ENCODE measurements around the gene IRF7. TPM values are rescaled to one million over a fixed set of nuclear protein-coding genes. Genes with fewer than 3 reads are reported as not detected.

The IRF7 gene
- total RNA-seq, 2 experiments from 2014 or later = 83.2 to 92.7 TPM

DNA sequence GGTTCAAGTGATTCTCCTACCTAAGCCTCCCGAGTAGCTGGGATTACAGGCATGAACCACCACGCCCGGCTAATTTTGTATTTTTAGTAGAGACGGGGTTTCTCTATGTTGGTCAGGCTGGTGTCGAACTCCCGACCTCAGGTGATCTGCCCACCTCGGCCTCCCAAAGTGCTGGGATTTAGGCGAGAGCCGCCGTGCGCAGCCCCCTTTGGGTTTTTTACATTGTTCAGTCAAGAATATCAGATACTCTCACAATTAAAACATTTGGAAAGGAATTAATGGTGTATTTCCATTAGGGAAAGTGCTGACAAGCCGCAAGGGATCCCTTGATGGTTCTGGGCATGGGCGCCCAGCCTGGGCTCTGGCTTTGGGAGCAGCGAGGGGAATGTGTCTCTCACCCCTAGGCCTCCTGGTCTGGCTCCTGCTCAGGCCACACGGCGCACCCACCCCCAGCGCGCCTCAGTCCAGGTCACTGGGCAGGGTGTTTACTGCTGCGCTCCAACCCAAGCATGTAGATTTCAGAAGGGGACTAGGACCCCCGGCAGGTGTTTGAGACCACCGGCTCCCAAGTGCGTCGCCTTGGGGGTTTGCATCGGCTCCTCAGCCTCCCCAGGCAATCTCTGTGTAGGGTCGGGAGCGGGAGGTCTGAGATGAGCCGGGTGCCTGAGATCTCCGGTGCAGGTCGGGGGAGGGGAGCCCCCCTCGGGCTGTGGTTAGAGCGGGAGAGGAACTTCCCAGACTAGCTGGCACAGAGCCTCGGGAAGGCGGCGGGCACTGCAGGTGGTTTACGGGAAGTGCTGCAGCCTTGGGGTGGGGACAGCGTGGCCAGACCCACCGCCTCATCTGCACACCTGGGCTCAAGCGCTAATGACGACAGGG lies 809 bp upstream of the IRF7 start:
- H3K27ac Mint-ChIP-seq = peak overlapping the region; percentile 93
- CTCF ChIA-PET = no interaction called here
- H3K27me3 Mint-ChIP-seq (ENCODE audit: low read depth) = no peaks in the 10 kb centered on the region
- peaks cover 15% of the 10 kb centered on the region for H3K36me3 Mint-ChIP-seq (ENCODE audit: low read depth)
- H3K9me3 Mint-ChIP-seq = no peaks in the 10 kb centered on the region
- peaks cover 15% of the 10 kb centered on the region for H3K4me1 Mint-ChIP-seq (ENCODE audit: low read depth)
- intact Hi-C loops (cut with micrococcal nuclease) = loop anchor here (1.0 kb wide), 1 partner anchor 79 kb away; the partner anchor contains the start of genes DEAF1 and TMEM80
- H3K4me3 Mint-ChIP-seq = peak overlapping the region; percentile 89
- DNase-seq = no peak

DNA sequence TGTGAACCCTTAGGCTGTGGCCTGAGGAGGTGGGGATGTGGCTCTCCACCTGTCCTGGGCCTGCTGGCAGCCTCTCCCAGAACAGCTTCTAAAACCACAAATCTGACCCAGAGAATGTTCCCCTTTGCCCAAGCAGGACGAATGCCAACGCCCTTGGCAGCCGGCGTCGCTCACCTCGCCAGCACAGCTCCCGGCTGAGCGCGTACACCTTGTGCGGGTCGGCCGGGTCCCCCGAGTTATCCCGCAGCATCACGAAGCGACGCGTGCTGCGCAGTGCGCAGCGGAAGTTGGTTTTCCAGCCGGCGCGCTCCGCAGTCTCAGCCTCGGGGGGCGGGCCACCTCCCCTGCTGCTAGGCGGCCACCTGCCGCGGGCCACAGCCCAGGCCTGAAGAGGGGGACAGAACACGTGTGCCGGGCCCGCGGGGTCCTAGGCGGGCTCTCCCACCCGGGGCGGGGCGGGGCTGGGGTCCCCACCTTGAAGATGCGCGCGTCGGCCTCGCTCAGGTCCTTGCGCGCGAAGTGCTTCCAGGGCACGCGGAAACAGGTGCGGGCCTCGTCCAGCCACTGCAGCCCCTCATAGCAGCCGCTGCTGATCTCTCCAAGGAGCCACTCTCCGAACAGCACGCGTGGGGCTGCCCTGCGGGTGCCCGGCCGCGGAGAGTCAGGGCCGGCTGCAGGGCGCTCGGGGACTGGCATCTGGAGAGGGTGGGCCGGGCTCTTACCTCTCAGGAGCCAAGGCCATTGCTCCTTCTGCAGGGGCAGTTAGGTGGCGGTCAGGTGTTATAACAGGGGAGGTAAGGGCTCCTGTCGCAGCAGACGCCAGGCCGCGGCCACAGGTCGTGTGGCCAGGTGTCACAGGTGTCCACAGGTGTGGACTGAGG lies 887 bp downstream of the IRF7 start:
- DNase-seq = no peak
- Mint-ChIP-seq H3K27me3 (ENCODE audit: low read depth) (no peaks in the 10 kb centered on the region), H3K4me3 (peak overlapping the region; percentile 89), H3K27ac (peak overlapping the region; percentile 93), H3K9me3 (no peaks in the 10 kb centered on the region), H3K36me3 (ENCODE audit: low read depth) (peaks cover 19% of the 10 kb centered on the region), H3K4me1 (ENCODE audit: low read depth) (peaks cover 15% of the 10 kb centered on the region)
- intact Hi-C loops (cut with micrococcal nuclease) = loop anchor here (2.0 kb wide), 1 partner anchor 38 kb away; the partner anchor contains the start of gene PHRF1
- CTCF ChIA-PET = interaction anchor here (0.8 kb wide), 1 partner anchor 108 kb away, joined by 4 read pairs; no protein-coding TSS in a partner anchor

DNA sequence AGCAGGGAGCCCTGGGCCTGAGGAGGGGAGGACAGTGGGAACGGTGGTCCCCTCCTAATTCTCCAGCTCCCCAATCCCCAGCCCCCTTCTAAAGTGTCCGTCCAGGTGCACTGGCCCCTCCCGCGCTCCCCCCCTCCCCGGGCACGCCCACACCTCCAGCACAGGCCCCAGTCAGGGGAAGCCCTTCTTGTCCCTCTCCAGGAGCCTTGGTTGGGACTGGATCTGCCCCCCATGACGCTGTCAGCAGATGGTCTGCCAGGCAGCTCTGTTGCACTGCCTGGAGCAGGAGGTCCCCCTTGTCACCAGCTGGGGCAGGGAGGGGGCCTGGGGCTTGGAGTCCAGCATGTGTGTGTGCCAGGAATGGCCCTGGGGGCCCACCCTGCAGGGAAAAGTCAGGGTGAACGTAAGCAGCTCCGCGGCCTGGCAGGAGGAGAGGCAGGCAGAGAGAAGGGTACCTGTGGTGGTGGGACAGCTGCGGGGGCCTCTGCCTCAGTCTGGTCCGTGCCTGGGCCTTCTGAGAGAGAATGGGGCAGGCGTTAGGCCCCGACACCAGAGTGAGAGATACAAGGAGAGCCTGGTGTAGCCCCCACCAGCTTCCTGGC lies 1.6 kb downstream of the IRF7 start:
- peaks cover 15% of the 10 kb centered on the region for H3K4me1 Mint-ChIP-seq (ENCODE audit: low read depth)
- H3K27ac Mint-ChIP-seq = peak overlapping the region; percentile 82

GRCh38 chr11:613369-613968 lies 2.3 kb downstream of the IRF7 start:
- Mint-ChIP-seq H3K27ac (peak overlapping the region; percentile 69), H3K4me1 (ENCODE audit: low read depth) (peaks cover 15% of the 10 kb centered on the region), H3K9me3 (no peaks in the 10 kb centered on the region), H3K4me3 (peak overlapping the region; percentile 89), H3K27me3 (ENCODE audit: low read depth) (no peaks in the 10 kb centered on the region), H3K36me3 (ENCODE audit: low read depth) (peaks cover 20% of the 10 kb centered on the region)
- intact Hi-C loops (cut with micrococcal nuclease) = loop anchor here (2.0 kb wide), 2 partner anchors 53 to 77 kb away; partner anchors contain the start of genes LMNTD2, LRRC56 and RASSF7
- DNase-seq = peak; percentile 94
- CTCF ChIA-PET = interaction anchor here (1.4 kb wide), 1 partner anchor 109 kb away, joined by 4 read pairs; no protein-coding TSS in a partner anchor

More for the DNA sequence above, 1.6 kb downstream of the IRF7 start:
- H3K4me3 Mint-ChIP-seq = peak overlapping the region; percentile 89
- intact Hi-C loops (cut with micrococcal nuclease) = loop anchor here (2.0 kb wide), 1 partner anchor 37 kb away; the partner anchor contains the start of gene PHRF1
- peaks cover 19% of the 10 kb centered on the region for H3K36me3 Mint-ChIP-seq (ENCODE audit: low read depth)
- no peaks in the 10 kb centered on the region for H3K27me3 Mint-ChIP-seq (ENCODE audit: low read depth)
- DNase-seq = peak; percentile 21
- CTCF ChIA-PET = interaction anchor here (0.8 kb wide), 1 partner anchor 108 kb away, joined by 4 read pairs; no protein-coding TSS in a partner anchor
- no peaks in the 10 kb centered on the region for H3K9me3 Mint-ChIP-seq

- Mint-ChIP-seq H3K4me3 (no peak overlapping the region), H3K27me3 (ENCODE audit: low read depth) (no peaks in the 10 kb centered on the region), H3K27ac (peak overlapping the region; percentile 41), H3K4me1 (ENCODE audit: low read depth) (peaks cover 15% of the 10 kb centered on the region), H3K9me3 (no peaks in the 10 kb centered on the region), H3K36me3 (ENCODE audit: low read depth) (peaks cover 22% of the 10 kb centered on the region)
- intact Hi-C loops (cut with micrococcal nuclease) = loop anchor here (1.0 to 2.0 kb wide), 3 partner anchors 25 to 76 kb away; partner anchors contain the start of genes LMNTD2, LRRC56 and RASSF7
- CTCF ChIA-PET = interaction anchor here (1.4 kb wide), 1 partner anchor 110 kb away, joined by 4 read pairs; no protein-coding TSS in a partner anchor
- DNase-seq = no peak
These were observed 2.8 kb downstream of the IRF7 start for GRCh38 chr11:612961-613300.

GRCh38 chr11:612201-612960 lies 3.4 kb downstream of the IRF7 start:
- no peak for DNase-seq
- no peaks in the 10 kb centered on the region for H3K27me3 Mint-ChIP-seq (ENCODE audit: low read depth)
- H3K4me1 Mint-ChIP-seq (ENCODE audit: low read depth) = peaks cover 15% of the 10 kb centered on the region
- CTCF ChIA-PET = interaction anchor here (0.5 to 1.4 kb wide), 2 partner anchors 61 to 111 kb away, joined by 4 read pairs; no protein-coding TSS in a partner anchor
- peak overlapping the region; percentile 65 for H3K27ac Mint-ChIP-seq
- intact Hi-C loops (cut with micrococcal nuclease) = loop anchor here (1.0 to 2.0 kb wide), 3 partner anchors 24 to 76 kb away; partner anchors contain the start of genes LMNTD2, LRRC56 and RASSF7
- H3K36me3 Mint-ChIP-seq (ENCODE audit: low read depth) = peaks cover 23% of the 10 kb centered on the region
- no peaks in the 10 kb centered on the region for H3K9me3 Mint-ChIP-seq
- no peak overlapping the region for H3K4me3 Mint-ChIP-seq

GRCh38 chr11:611001-611996 lies 4.5 kb downstream of the IRF7 start:
- Mint-ChIP-seq H3K27ac (peak overlapping the region; percentile 41), H3K4me1 (ENCODE audit: low read depth) (peaks cover 15% of the 10 kb centered on the region), H3K36me3 (ENCODE audit: low read depth) (peaks cover 25% of the 10 kb centered on the region), H3K9me3 (no peaks in the 10 kb centered on the region), H3K4me3 (no peak overlapping the region), H3K27me3 (ENCODE audit: low read depth) (no peaks in the 10 kb centered on the region)
- intact Hi-C loops (cut with micrococcal nuclease) = no loop called here
- CTCF ChIA-PET = no interaction called here
- no peak for DNase-seq

GRCh38 chr11:610146-610801 lies 5.5 kb downstream of the IRF7 start:
- H3K9me3 Mint-ChIP-seq = no peaks in the 10 kb centered on the region
- H3K27ac Mint-ChIP-seq = no peak overlapping the region
- peaks cover 13% of the 10 kb centered on the region for H3K4me1 Mint-ChIP-seq (ENCODE audit: low read depth)
- peaks cover 22% of the 10 kb centered on the region for H3K36me3 Mint-ChIP-seq (ENCODE audit: low read depth)
- no peaks in the 10 kb centered on the region for H3K27me3 Mint-ChIP-seq (ENCODE audit: low read depth)
- no peak for DNase-seq
- CTCF ChIA-PET = no interaction called here
- no peak overlapping the region for H3K4me3 Mint-ChIP-seq
- intact Hi-C loops (cut with micrococcal nuclease) = no loop called here

GRCh38 chr11:609341-609811 lies 6.4 kb downstream of the IRF7 start:
- no peaks in the 10 kb centered on the region for H3K9me3 Mint-ChIP-seq
- CTCF ChIA-PET = no interaction called here
- intact Hi-C loops (cut with micrococcal nuclease) = no loop called here
- peaks cover 20% of the 10 kb centered on the region for H3K36me3 Mint-ChIP-seq (ENCODE audit: low read depth)
- no peak for DNase-seq
- H3K27ac Mint-ChIP-seq = no peak overlapping the region
- H3K27me3 Mint-ChIP-seq (ENCODE audit: low read depth) = no peaks in the 10 kb centered on the region
- H3K4me3 Mint-ChIP-seq = no peak overlapping the region
- peaks cover 10% of the 10 kb centered on the region for H3K4me1 Mint-ChIP-seq (ENCODE audit: low read depth)
